WTC11 (cell line): Measurements from ENCODE around the gene MARCKSL1. TPM values are rescaled to one million over a fixed set of nuclear protein-coding genes. Genes with fewer than 3 reads are reported as not detected.

Experiments used
- ATAC-seq: fragments of 200-7000 bp; cut with Tn5 transposase; 2 replicates; pipeline ENCODE4 v1.10.0; 2021; ENCODE audit warnings: mild to moderate bottlenecking, moderate library complexity
- CTCF ChIA-PET: fragments of 300-600 bp; sonication (Branson Sonifier 250); formaldehyde crosslinking; loops from one replicate; lab custom pipeline; 2021; ENCODE audit warnings: antibody characterized with exemption; lab: Charles Lee
- POLR2A ChIA-PET: fragments of 350-600 bp; sonication (Branson Sonifier 250); formaldehyde crosslinking; loops from one replicate; lab custom pipeline; 2021; ENCODE audit warnings: antibody characterized with exemption; lab: Charles Lee
- DNase-seq: peaks from one replicate; pipeline ENCODE4 v3.0.0; 2021; ENCODE audit warnings: low spot score
- H3K27ac Mint-ChIP-seq: 2 replicates; pipeline ENCODE4 v1.8.0; 2021; ENCODE audit warnings: mixed read lengths
- H3K27me3 Mint-ChIP-seq: 2 replicates; pipeline ENCODE4 v1.8.0; 2021; ENCODE audit warnings: low read depth, mild to moderate bottlenecking, moderate library complexity, mixed read lengths
- H3K36me3 Mint-ChIP-seq: 2 replicates; pipeline ENCODE4 v1.8.0; 2021; ENCODE audit warnings: mixed read lengths
- H3K4me1 Mint-ChIP-seq: 2 replicates; pipeline ENCODE4 v1.8.0; 2022; ENCODE audit warnings: mixed read lengths
- H3K4me3 Mint-ChIP-seq: 2 replicates; pipeline ENCODE4 v1.8.0; 2021; ENCODE audit warnings: mild to moderate bottlenecking, moderate library complexity, mixed read lengths
- H3K9me3 Mint-ChIP-seq: 2 replicates; pipeline ENCODE4 v1.8.0; 2021; ENCODE audit warnings: mixed read lengths
- ATF1 ChIP-seq: sonication (generic); formaldehyde crosslinking; IDR thresholded peaks from 2 replicates; pipeline ENCODE4 v1.8.1; 2023; ENCODE audit warnings: mild to moderate bottlenecking, moderate library complexity, missing genetic modification reagents
- ATF2 ChIP-seq: sonication (generic); formaldehyde crosslinking; IDR thresholded peaks from 2 replicates; pipeline ENCODE4 v1.8.1; 2022; ENCODE audit warnings: low read depth, missing genetic modification reagents, borderline replicate concordance
- CDX4 ChIP-seq: fragments of 250-450 bp; sonication (Bioruptor Pico); IDR thresholded peaks from 2 replicates; pipeline ENCODE4 v1.9.0; 2021; ENCODE audit warnings: moderate library complexity, mild to moderate bottlenecking, inconsistent platforms, borderline replicate concordance
- ETV6 ChIP-seq: sonication (generic); formaldehyde crosslinking; IDR thresholded peaks from 2 replicates; pipeline ENCODE4 v1.8.1; 2022; ENCODE audit warnings: mild to moderate bottlenecking, missing genetic modification reagents
- FOXP4 ChIP-seq: sonication (generic); formaldehyde crosslinking; IDR thresholded peaks from 2 replicates; pipeline ENCODE4 v1.8.0; 2022; ENCODE audit warnings: mild to moderate bottlenecking, missing genetic modification reagents
- JUN ChIP-seq: sonication (generic); formaldehyde crosslinking; IDR thresholded peaks from 2 replicates; pipeline ENCODE4 v1.8.0; 2023; ENCODE audit warnings: mild to moderate bottlenecking, missing genetic modification reagents
- MLX ChIP-seq: sonication (generic); formaldehyde crosslinking; IDR thresholded peaks from 2 replicates; pipeline ENCODE4 v1.8.1; 2023; ENCODE audit warnings: mild to moderate bottlenecking, missing genetic modification reagents, moderate library complexity
- NFYB ChIP-seq: sonication (generic); formaldehyde crosslinking; conservative IDR thresholded peaks from 2 replicates; pipeline ENCODE4 v1.8.0; 2022; ENCODE audit warnings: low read depth, missing genetic modification reagents
- NR1H2 ChIP-seq: sonication (generic); formaldehyde crosslinking; IDR thresholded peaks from 2 replicates; pipeline ENCODE4 v1.9.0; 2021; ENCODE audit warnings: mild to moderate bottlenecking, moderate library complexity, missing genetic modification reagents
- OVOL2 ChIP-seq: fragments of 250-450 bp; sonication (Bioruptor Pico); IDR thresholded peaks from 2 replicates; pipeline ENCODE4 v1.9.0; 2021; ENCODE audit warnings: mild to moderate bottlenecking, borderline replicate concordance
- RELA ChIP-seq: sonication (generic); formaldehyde crosslinking; IDR thresholded peaks from 2 replicates; pipeline ENCODE4 v1.8.1; 2022; ENCODE audit warnings: missing genetic modification reagents, mild to moderate bottlenecking, borderline replicate concordance
- RORB ChIP-seq: fragments of 250-450 bp; sonication (Bioruptor Pico); IDR thresholded peaks from 2 replicates; pipeline ENCODE4 v1.9.0; 2021; ENCODE audit warnings: mild to moderate bottlenecking
- SOX15 ChIP-seq: fragments of 250-450 bp; sonication (Bioruptor Pico); IDR thresholded peaks from 2 replicates; pipeline ENCODE4 v1.9.0; 2021; ENCODE audit warnings: mild to moderate bottlenecking
- USF1 ChIP-seq: sonication (generic); formaldehyde crosslinking; IDR thresholded peaks from 2 replicates; pipeline ENCODE4 v1.8.0; 2022; ENCODE audit warnings: mild to moderate bottlenecking, missing genetic modification reagents
- USF2 ChIP-seq: sonication (generic); formaldehyde crosslinking; IDR thresholded peaks from 2 replicates; pipeline ENCODE4 v1.8.1; 2023; ENCODE audit warnings: mild to moderate bottlenecking, missing genetic modification reagents, moderate library complexity
- ZNF138 ChIP-seq: sonication (generic); formaldehyde crosslinking; conservative IDR thresholded peaks from 2 replicates; pipeline ENCODE4 v1.8.1; 2022; ENCODE audit warnings: mild to moderate bottlenecking, moderate library complexity, missing genetic modification reagents
- ZNF219 ChIP-seq: sonication (generic); formaldehyde crosslinking; IDR thresholded peaks from 2 replicates; pipeline ENCODE4 v1.8.0; 2023; ENCODE audit warnings: missing genetic modification reagents, mild to moderate bottlenecking, borderline replicate concordance
- ZNF512 ChIP-seq: sonication (generic); formaldehyde crosslinking; IDR thresholded peaks from 2 replicates; pipeline ENCODE4 v1.8.1; 2022; ENCODE audit warnings: missing genetic modification reagents, borderline replicate concordance
- total RNA-seq: library from RNA; stranded (reverse); gene quantifications from 3 replicates; pipeline ENCODE4 v1.2.3, GENCODE V29; 2021

The MARCKSL1 gene
- total RNA-seq, 1 experiment from 2014 or later: 450 TPM

- ATAC-seq (no peak), DNase-seq (no peak)
- H3K27ac Mint-ChIP-seq: peak overlapping the region; percentile 85; the same call in 1 of the 2 replicates
- H3K27me3 Mint-ChIP-seq: no peaks in the 10 kb centered on the region
- peaks cover 20% of the 10 kb centered on the region for H3K4me1 Mint-ChIP-seq
- POLR2A ChIA-PET: interaction anchor here (0.6 to 2.6 kb wide), 6 partner anchors 17 to 64 kb away, joined by 3 to 8 read pairs (median 4); no protein-coding TSS in a partner anchor
- H3K4me3 Mint-ChIP-seq: peak overlapping the region; percentile 99
- no peaks in the 10 kb centered on the region for H3K9me3 Mint-ChIP-seq
- no peak for TF ChIP-seq SOX15 (CRISPR knock-in tag)
- no peak for TF ChIP-seq NFYB (CRISPR knock-in tag)
- TF ChIP-seq OVOL2: no peak
- TF ChIP-seq RORB (CRISPR knock-in tag): no peak
- TF ChIP-seq ETV6 (CRISPR knock-in tag): no peak
- TF ChIP-seq ATF2 (CRISPR knock-in tag): no peak
- no peak for TF ChIP-seq JUN (CRISPR knock-in tag)
- TF ChIP-seq USF1 (CRISPR knock-in tag): no peak
- no peak for TF ChIP-seq CDX4 (CRISPR knock-in tag)
- no peak for TF ChIP-seq ZNF512
- TF ChIP-seq ATF1 (CRISPR knock-in tag): no peak
- no peak for TF ChIP-seq USF2 (CRISPR knock-in tag)
- no peak for TF ChIP-seq ZNF219
- TF ChIP-seq RELA (CRISPR knock-in tag): no peak
- TF ChIP-seq NR1H2: no peak
- TF ChIP-seq ZNF138 (CRISPR knock-in tag): no peak
- no peak for TF ChIP-seq MLX (CRISPR knock-in tag)
- CTCF ChIA-PET: interaction anchor here (0.5 to 2.0 kb wide), 6 partner anchors 31 to 837 kb away, joined by 3 to 18 read pairs (median 4); no protein-coding TSS in a partner anchor
- H3K36me3 Mint-ChIP-seq: peaks cover 3% of the 10 kb centered on the region
Measured at GRCh38 chr1:32291145-32291707, 44.8 kb downstream of the MARCKSL1 start.

- no peak overlapping the region for H3K27ac Mint-ChIP-seq
- no peak overlapping the region for H3K4me3 Mint-ChIP-seq
- DNase-seq: no peak
- no peak for TF ChIP-seq FOXP4 (CRISPR knock-in tag)
- peaks cover 16% of the 10 kb centered on the region for H3K36me3 Mint-ChIP-seq
- H3K9me3 Mint-ChIP-seq: no peaks in the 10 kb centered on the region
- ATAC-seq: no peak
- ChIA-PET CTCF (interaction anchor here (1.3 kb wide), 1 partner anchor 41 kb away, joined by 3 read pairs; no protein-coding TSS in a partner anchor), POLR2A (interaction anchor here (0.6 kb wide), 1 partner anchor 54 kb away, joined by 3 read pairs; no protein-coding TSS in a partner anchor)
- H3K27me3 Mint-ChIP-seq: no peaks in the 10 kb centered on the region
- peaks cover 14% of the 10 kb centered on the region for H3K4me1 Mint-ChIP-seq
Measured at GRCh38 chr1:32289256-32289655, 46.8 kb downstream of the MARCKSL1 start.
